SK-N-SH treated with all-trans-retinoic acid at 6 μM for 48 hours (cell line): ENCODE results near the gene SSNA1.

Experiments
- ATAC-seq: fragments of 200-7000 bp; cut with Tn5 transposase; 3 replicates; pipeline ENCODE4 v1.9.1; 2020; ENCODE audit warnings: mild to moderate bottlenecking, moderate library complexity
- BACH2 ChIP-seq: fragments of 250-450 bp; sonication (Bioruptor Pico); IDR thresholded peaks from 2 replicates; pipeline ENCODE4 v1.9.0; 2021; ENCODE audit warnings: mild to moderate bottlenecking, borderline replicate concordance
- CSDC2 ChIP-seq: fragments of 250-450 bp; sonication (Bioruptor Pico); IDR thresholded peaks from 2 replicates; pipeline ENCODE4 v1.5.0; 2020; ENCODE audit warnings: mild to moderate bottlenecking, moderate library complexity
- ESRRG ChIP-seq: fragments of 250-450 bp; sonication (Bioruptor Pico); IDR thresholded peaks from 2 replicates; pipeline ENCODE4 v1.6.1; 2021; ENCODE audit warnings: mild to moderate bottlenecking
- GLIS3 ChIP-seq: fragments of 250-450 bp; sonication (Bioruptor Pico); IDR thresholded peaks from 2 replicates; pipeline ENCODE4 v1.5.0; 2020; ENCODE audit warnings: mild to moderate bottlenecking, moderate library complexity
- OSR1 ChIP-seq: fragments of 250-450 bp; sonication (Bioruptor Pico); IDR thresholded peaks from 2 replicates; pipeline ENCODE4 v1.8.0; 2022; ENCODE audit warnings: moderate library complexity, mild to moderate bottlenecking, inconsistent platforms
- SNAI2 ChIP-seq: fragments of 250-450 bp; sonication (Bioruptor Pico); IDR thresholded peaks from 2 replicates; pipeline ENCODE4 v1.5.0; 2020; ENCODE audit warnings: mild to moderate bottlenecking, moderate library complexity
- TCF4 ChIP-seq: fragments of 250-450 bp; sonication (Bioruptor Pico); IDR thresholded peaks from 2 replicates; pipeline ENCODE4 v1.8.0; 2021; ENCODE audit warnings: mild to moderate bottlenecking, moderate library complexity, borderline replicate concordance
- TOX ChIP-seq: fragments of 250-450 bp; sonication (Bioruptor Pico); IDR thresholded peaks from 2 replicates; pipeline ENCODE4 v1.8.0; 2021; ENCODE audit warnings: mild to moderate bottlenecking, moderate library complexity, borderline replicate concordance
- ZC3H10 ChIP-seq: fragments of 250-450 bp; sonication (Bioruptor Pico); IDR thresholded peaks from 2 replicates; pipeline ENCODE4 v1.5.1; 2021; ENCODE audit warnings: mild to moderate bottlenecking, moderate library complexity
- ZFP30 ChIP-seq: fragments of 450-650 bp; formaldehyde crosslinking; IDR thresholded peaks from 2 replicates; pipeline ENCODE4 v1.5.0; 2022; ENCODE audit warnings: mild to moderate bottlenecking, moderate library complexity
- ZNF565 ChIP-seq: fragments of 450-650 bp; formaldehyde crosslinking; conservative IDR thresholded peaks from 2 replicates; pipeline ENCODE4 v1.5.0; 2020; ENCODE audit warnings: low read depth, mild to moderate bottlenecking, moderate library complexity
- ZNF70 ChIP-seq: fragments of 450-650 bp; formaldehyde crosslinking; IDR thresholded peaks from 2 replicates; pipeline ENCODE4 v1.5.0; 2020; ENCODE audit warnings: mild to moderate bottlenecking, moderate library complexity
- TF ChIP-seq, protein P1 (sequence below): fragments of 250-450 bp; sonication (Bioruptor Pico); IDR thresholded peaks from 2 replicates; pipeline ENCODE4 v1.8.0; 2021; ENCODE audit warnings: low read depth, mild to moderate bottlenecking, moderate library complexity, borderline replicate concordance
- TF ChIP-seq, protein P2 (sequence below): fragments of 250-450 bp; sonication (Bioruptor Pico); IDR thresholded peaks from 2 replicates; pipeline ENCODE4 v1.8.0; 2020; ENCODE audit warnings: mild to moderate bottlenecking, moderate library complexity, borderline replicate concordance
- TF ChIP-seq, protein P3 (sequence below): fragments of 250-450 bp; sonication (Bioruptor Pico); IDR thresholded peaks from 2 replicates; pipeline ENCODE4 v1.5.0; 2020; ENCODE audit warnings: mild to moderate bottlenecking, moderate library complexity
- TF ChIP-seq, protein P4 (sequence below): fragments of 250-450 bp; sonication (Bioruptor Pico); IDR thresholded peaks from 2 replicates; pipeline ENCODE4 v1.5.1; 2020; ENCODE audit warnings: low read depth, mild to moderate bottlenecking, moderate library complexity

Gene SSNA1

DNA sequence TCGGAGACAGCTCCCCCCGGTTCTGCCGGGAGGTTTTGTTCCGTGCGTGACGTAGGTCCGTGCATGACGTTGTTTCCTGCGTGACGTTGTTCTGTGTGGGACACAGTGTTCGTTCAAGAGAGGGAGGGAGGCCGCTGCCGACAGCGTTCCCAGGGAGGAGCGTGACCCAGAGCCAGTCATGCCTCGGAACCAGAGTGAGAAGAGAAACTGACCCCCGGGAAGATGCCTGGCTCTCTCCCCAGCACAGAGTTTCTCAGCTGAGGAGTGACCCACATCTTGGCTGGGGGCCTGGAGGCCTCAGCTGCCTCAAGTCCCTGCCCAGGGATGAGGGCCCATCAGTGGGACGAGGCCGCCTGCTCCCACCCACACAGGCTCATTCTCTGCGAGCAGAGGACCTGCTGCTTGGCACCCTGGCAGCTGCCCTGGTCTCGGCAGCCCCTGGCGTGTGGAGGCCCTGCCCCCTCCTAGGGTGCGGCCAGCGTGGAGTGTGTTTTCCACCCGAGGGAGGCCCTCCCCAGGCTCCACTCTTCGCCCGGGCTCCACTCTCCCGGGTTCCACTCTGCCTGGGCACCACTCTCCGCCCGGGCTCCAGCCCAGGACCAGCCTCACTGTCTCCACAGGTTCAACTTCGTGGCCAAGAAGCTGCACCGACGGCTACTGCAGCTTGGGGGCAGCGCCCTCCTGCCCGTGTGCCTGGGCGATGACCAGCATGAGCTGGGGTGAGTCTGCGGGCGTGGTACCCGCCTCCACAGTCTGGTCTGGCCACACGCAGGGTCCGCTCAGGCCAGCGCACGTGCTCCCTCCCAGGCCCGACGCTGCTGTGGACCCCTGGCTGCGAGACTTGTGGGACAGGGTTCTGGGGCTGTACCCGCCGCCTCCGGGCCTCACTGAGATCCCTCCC lies 24.9 kb downstream of the SSNA1 start (continued):
- TF ChIP-seq ZNF565 (CRISPR knock-in tag) (no peak), ESRRG (no peak), SNAI2 (CRISPR knock-in tag) (no peak)

DNA sequence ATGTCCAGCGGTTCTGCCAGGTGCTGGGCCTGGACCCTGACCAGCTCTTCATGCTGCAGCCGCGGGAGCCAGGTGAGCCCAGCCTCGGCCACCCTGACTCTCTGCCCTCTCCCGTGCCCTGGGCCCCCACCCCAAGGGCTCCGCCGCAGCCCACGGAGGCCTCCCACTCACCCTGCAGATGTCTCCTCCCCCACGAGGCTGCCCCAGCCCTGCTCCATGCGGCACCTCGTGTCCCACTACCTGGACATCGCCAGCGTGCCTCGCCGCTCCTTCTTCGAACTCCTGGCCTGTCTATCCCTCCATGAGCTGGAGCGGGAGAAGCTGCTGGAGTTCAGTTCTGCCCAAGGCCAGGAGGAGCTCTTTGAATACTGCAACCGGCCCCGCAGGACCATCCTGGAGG lies 26.1 kb downstream of the SSNA1 start:
- TF ChIP-seq, protein P1, sequence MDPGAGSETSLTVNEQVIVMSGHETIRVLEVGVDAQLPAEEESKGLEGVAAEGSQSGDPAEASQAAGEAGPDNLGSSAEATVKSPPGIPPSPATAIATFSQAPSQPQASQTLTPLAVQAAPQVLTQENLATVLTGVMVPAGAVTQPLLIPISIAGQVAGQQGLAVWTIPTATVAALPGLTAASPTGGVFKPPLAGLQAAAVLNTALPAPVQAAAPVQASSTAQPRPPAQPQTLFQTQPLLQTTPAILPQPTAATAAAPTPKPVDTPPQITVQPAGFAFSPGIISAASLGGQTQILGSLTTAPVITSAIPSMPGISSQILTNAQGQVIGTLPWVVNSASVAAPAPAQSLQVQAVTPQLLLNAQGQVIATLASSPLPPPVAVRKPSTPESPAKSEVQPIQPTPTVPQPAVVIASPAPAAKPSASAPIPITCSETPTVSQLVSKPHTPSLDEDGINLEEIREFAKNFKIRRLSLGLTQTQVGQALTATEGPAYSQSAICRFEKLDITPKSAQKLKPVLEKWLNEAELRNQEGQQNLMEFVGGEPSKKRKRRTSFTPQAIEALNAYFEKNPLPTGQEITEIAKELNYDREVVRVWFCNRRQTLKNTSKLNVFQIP (CRISPR knock-in tag): no peak
- no peak for TF ChIP-seq GLIS3
- TF ChIP-seq, protein P2, sequence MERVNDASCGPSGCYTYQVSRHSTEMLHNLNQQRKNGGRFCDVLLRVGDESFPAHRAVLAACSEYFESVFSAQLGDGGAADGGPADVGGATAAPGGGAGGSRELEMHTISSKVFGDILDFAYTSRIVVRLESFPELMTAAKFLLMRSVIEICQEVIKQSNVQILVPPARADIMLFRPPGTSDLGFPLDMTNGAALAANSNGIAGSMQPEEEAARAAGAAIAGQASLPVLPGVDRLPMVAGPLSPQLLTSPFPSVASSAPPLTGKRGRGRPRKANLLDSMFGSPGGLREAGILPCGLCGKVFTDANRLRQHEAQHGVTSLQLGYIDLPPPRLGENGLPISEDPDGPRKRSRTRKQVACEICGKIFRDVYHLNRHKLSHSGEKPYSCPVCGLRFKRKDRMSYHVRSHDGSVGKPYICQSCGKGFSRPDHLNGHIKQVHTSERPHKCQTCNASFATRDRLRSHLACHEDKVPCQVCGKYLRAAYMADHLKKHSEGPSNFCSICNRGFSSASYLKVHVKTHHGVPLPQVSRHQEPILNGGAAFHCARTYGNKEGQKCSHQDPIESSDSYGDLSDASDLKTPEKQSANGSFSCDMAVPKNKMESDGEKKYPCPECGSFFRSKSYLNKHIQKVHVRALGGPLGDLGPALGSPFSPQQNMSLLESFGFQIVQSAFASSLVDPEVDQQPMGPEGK (CRISPR knock-in tag): no peak
- TF ChIP-seq BACH2 (CRISPR knock-in tag): no peak
- TF ChIP-seq CSDC2 (CRISPR knock-in tag): no peak
- TF ChIP-seq, protein P3, sequence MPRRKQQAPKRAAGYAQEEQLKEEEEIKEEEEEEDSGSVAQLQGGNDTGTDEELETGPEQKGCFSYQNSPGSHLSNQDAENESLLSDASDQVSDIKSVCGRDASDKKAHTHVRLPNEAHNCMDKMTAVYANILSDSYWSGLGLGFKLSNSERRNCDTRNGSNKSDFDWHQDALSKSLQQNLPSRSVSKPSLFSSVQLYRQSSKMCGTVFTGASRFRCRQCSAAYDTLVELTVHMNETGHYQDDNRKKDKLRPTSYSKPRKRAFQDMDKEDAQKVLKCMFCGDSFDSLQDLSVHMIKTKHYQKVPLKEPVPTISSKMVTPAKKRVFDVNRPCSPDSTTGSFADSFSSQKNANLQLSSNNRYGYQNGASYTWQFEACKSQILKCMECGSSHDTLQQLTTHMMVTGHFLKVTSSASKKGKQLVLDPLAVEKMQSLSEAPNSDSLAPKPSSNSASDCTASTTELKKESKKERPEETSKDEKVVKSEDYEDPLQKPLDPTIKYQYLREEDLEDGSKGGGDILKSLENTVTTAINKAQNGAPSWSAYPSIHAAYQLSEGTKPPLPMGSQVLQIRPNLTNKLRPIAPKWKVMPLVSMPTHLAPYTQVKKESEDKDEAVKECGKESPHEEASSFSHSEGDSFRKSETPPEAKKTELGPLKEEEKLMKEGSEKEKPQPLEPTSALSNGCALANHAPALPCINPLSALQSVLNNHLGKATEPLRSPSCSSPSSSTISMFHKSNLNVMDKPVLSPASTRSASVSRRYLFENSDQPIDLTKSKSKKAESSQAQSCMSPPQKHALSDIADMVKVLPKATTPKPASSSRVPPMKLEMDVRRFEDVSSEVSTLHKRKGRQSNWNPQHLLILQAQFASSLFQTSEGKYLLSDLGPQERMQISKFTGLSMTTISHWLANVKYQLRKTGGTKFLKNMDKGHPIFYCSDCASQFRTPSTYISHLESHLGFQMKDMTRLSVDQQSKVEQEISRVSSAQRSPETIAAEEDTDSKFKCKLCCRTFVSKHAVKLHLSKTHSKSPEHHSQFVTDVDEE (CRISPR knock-in tag): no peak
- TF ChIP-seq ESRRG: no peak
- no peak for ATAC-seq

DNA sequence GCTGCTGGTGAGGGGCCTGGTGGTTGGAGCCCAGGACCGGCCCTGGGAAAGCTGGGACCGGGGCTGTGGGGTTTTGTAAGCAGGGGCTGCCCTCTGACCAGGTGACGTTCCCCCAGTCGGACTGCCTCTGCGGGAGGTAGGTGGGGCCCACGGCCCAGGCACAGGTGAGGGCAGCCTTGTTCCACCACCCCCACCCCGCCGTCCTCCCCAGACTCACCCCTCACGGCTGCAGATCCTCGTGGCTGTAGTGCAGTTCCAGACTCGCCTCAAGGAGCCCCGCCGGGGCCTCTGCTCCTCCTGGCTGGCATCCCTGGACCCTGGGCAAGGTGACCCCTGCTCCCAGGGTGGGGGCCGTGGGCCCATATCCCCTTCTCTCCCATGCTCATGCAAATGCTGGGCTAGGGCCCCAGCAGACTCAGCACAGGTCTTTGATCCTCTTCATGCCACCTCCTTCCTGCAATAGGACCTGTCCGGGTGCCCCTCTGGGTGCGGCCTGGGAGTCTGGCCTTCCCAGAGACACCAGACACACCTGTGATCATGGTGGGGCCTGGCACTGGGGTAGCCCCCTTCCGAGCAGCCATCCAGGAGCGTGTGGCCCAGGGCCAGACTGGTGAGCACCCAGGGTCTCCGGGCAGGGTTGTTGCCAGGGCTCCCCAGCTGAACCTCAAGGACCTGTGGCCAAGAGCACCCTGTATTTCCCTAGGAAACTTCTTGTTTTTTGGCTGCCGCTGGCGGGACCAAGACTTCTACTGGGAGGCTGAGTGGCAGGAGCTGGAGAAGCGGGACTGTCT lies 26.9 kb downstream of the SSNA1 start:
- TF ChIP-seq, protein P1 (CRISPR knock-in tag): no peak
- TF ChIP-seq ZFP30 (CRISPR knock-in tag): no peak
- no peak for TF ChIP-seq ZNF565 (CRISPR knock-in tag)
- TF ChIP-seq ZC3H10 (CRISPR knock-in tag): no peak
- TF ChIP-seq, protein P3 (CRISPR knock-in tag): no peak
- no peak for TF ChIP-seq CSDC2 (CRISPR knock-in tag)
- TF ChIP-seq ZNF70 (CRISPR knock-in tag): no peak
- TF ChIP-seq SNAI2 (CRISPR knock-in tag): no peak
- TF ChIP-seq OSR1 (CRISPR knock-in tag): no peak
- TF ChIP-seq, protein P4, sequence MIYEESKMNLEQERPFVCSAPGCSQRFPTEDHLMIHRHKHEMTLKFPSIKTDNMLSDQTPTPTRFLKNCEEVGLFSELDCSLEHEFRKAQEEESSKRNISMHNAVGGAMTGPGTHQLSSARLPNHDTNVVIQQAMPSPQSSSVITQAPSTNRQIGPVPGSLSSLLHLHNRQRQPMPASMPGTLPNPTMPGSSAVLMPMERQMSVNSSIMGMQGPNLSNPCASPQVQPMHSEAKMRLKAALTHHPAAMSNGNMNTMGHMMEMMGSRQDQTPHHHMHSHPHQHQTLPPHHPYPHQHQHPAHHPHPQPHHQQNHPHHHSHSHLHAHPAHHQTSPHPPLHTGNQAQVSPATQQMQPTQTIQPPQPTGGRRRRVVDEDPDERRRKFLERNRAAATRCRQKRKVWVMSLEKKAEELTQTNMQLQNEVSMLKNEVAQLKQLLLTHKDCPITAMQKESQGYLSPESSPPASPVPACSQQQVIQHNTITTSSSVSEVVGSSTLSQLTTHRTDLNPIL (CRISPR knock-in tag): no peak
- no peak for TF ChIP-seq BACH2 (CRISPR knock-in tag)
- TF ChIP-seq TCF4 (CRISPR knock-in tag): no peak
- no peak for TF ChIP-seq TOX
- TF ChIP-seq GLIS3: no peak
- no peak for TF ChIP-seq ESRRG
- ATAC-seq: no peak
